ENCODE data around the gene KLHDC8B.

The KLHDC8B gene

DNA sequence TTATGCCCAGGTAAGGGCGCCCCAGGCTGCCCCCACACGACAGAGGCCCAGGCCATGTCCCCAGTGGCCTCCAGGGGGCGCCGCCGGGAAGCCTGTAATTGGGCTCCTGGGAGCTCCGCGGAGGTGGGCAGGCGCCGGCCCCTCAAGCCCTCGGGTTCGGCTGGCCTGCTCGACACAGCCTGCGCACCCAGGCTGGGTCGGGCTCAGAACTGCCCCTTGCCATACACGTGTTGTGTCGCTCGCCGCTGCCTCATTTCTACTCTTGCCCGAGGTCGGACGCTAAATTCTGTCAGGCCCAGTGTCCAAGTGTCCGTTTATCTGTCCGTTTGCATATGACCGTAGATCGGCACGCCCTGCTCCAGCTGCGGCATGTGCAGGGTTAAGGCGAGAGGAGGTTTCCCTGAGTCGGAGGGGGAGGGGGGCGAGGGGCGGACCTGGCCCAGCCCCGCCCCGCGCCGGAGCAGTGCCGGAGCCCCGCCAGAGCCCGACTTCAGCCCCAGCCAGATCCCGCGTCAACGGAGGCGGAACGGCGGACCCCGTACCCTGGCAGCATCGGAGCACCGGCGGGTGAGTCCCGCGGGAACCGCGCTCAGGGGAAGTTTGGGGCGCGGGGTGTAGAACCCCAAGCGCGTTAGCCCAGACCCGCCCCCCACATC is at the start of gene KLHDC8B:
TSS of gene KLHDC8B (plus strand) at position 480 of the 656 bp plus-strand sequence. CDS start 1,172 bp downstream, outside the sequence.
- TF ChIP-seq, protein P1, sequence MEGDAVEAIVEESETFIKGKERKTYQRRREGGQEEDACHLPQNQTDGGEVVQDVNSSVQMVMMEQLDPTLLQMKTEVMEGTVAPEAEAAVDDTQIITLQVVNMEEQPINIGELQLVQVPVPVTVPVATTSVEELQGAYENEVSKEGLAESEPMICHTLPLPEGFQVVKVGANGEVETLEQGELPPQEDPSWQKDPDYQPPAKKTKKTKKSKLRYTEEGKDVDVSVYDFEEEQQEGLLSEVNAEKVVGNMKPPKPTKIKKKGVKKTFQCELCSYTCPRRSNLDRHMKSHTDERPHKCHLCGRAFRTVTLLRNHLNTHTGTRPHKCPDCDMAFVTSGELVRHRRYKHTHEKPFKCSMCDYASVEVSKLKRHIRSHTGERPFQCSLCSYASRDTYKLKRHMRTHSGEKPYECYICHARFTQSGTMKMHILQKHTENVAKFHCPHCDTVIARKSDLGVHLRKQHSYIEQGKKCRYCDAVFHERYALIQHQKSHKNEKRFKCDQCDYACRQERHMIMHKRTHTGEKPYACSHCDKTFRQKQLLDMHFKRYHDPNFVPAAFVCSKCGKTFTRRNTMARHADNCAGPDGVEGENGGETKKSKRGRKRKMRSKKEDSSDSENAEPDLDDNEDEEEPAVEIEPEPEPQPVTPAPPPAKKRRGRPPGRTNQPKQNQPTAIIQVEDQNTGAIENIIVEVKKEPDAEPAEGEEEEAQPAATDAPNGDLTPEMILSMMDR (IDR thresholded peaks at IDR 0.05): peak; percentile 91

GRCh38 chr3:49122022-49122421 is 49.4 kb upstream of the KLHDC8B start:
- TF ChIP-seq, protein P1 (IDR thresholded peaks at IDR 0.05): no peak

DNA sequence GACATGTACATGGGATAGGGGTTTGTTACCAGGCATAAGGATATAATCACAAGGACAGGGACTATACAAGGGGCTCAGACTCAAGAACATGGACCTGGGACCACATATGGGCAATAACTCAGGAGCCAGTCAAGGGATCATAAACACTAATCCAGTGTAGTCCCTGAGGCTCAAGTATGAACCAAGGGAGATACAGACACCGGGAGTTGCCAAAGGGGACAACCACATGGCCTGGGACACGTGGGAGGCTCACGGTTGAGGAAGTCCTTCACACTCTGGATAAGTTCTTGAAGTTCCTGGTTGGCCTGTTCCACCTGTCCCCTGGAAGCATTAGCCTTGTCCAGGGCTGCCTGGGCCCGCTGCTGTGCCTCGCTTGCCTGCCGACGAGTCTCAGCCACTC is 48.9 kb upstream of the KLHDC8B start:
- TF ChIP-seq, protein P1 (IDR thresholded peaks at IDR 0.05): no peak

DNA sequence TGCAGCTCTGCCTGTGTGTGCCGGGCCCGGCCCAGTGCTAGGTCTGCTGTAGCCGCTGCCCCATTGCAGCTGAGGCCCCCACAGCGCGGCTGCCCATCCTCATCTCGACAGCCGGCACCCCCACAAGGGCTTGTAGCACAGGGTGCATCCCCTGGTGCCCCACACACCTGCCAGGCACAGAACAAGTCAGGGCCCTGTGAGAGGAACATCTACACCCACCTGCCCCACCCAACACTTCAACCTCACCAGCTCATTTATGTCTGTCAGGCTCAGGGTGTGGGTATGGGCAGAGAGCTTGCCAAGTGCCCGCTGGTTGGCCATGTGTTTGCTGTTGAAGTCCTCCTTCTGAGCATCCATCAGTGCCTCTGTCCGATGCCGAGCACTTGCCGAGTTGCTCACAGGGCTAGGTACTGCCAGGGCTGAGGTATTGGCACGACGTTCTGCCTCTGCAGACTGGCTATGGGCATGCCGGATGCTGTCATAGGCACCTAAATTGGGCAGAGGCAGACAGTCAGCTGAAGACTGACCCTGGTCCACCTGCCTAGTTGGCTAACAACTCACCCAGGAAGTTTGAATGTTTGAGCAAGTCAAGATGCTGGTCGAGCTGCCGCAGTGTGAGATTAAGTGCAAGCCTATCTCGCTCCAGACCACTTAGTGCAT is 48.4 kb upstream of the KLHDC8B start:
- TF ChIP-seq, protein P1 (IDR thresholded peaks at IDR 0.05): no peak

- TF ChIP-seq, protein P1 (IDR thresholded peaks at IDR 0.05): no peak
Observed at GRCh38 chr3:49123687-49124086, 47.7 kb upstream of the KLHDC8B start.

DNA sequence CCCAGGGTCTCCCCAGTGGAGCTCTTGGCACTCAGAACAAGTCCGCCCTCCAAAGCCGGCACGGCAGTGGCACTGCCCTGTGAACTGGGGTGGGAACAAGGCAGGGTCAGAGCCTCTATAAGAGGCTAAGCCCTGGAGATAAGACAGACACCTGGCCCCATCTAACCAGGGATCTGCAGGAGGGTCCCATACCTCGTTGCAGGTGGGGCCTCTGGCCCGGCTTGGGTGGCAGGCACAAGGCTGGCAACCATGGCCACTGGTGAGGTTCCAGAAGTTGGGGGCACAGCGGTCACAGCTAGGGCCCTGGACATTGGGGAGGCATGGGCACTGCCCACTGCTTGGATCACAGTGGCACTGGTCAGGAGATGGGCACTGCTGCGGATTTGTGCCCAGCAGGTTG is 47.2 kb upstream of the KLHDC8B start:
- TF ChIP-seq, protein P1 (IDR thresholded peaks at IDR 0.05): no peak

DNA sequence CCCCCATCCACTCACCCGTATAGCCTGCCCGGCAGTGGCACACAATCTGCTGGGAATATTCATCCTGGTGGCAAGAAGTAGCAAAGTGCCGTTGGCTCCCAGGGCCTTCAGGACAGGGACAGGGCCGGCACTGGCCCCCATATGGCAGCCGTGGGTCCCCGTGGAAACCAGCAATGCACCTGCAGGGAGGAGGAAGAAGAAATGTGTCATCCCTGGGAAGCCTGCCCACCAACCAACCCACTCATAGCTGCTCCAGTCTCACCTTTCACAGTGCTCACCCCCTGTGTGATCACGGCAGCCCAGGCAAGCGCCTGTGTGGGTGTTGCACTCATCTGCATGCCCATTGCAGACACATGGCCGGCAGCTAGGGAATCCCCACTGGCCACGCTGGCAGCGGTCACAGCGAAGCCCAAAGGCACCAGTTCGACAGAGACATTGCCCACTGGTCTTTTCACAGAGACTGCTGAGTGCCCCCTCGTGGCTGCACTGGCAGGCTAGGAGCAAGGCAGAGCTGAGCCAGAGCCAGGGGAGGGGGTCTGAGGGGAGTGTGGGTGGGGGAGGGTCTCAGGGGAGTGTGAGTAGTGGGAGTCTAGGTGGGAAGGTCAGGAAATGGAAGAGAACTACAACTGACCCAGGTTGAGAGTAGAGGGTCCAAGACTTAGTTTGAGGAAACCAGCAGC is 46.3 kb upstream of the KLHDC8B start:
- TF ChIP-seq, protein P1 (IDR thresholded peaks at IDR 0.05): peak; percentile 12; the same call in 1 of the 2 replicates
